Eye (tissue), 1 donor: ENCODE data around the gene MPPED1.

Experiments used
- DNase-seq: peaks from one replicate; pipeline ENCODE4 v3.0.0-alpha.2; 2015

Gene MPPED1

GRCh38 chr22:43529934-43530333, 118.1 kb downstream of the MPPED1 start:
- no peak for DNase-seq

- no peak for DNase-seq
Observed at GRCh38 chr22:43530349-43531201, 118.8 kb downstream of the MPPED1 start.

DNA sequence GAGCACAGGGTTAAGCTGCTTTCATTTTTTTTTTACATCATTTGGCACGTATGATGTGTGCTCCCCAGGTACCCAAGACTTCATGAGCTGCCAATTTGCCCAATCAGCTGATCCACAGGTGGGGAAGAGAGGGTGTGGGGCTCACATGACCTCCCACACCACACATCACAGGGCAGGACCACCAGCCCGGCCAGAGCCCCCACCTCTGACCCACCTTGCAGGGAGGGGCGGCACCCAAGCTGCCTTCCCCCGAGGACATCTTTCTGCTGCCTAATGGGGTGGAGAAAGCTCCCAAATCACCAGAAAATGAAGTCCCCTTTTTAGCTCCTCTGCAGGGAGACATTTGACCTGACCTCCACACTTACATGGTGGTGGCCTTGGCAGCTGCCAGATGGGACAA, 119.8 kb downstream of the MPPED1 start:
- DNase-seq = no peak

DNA sequence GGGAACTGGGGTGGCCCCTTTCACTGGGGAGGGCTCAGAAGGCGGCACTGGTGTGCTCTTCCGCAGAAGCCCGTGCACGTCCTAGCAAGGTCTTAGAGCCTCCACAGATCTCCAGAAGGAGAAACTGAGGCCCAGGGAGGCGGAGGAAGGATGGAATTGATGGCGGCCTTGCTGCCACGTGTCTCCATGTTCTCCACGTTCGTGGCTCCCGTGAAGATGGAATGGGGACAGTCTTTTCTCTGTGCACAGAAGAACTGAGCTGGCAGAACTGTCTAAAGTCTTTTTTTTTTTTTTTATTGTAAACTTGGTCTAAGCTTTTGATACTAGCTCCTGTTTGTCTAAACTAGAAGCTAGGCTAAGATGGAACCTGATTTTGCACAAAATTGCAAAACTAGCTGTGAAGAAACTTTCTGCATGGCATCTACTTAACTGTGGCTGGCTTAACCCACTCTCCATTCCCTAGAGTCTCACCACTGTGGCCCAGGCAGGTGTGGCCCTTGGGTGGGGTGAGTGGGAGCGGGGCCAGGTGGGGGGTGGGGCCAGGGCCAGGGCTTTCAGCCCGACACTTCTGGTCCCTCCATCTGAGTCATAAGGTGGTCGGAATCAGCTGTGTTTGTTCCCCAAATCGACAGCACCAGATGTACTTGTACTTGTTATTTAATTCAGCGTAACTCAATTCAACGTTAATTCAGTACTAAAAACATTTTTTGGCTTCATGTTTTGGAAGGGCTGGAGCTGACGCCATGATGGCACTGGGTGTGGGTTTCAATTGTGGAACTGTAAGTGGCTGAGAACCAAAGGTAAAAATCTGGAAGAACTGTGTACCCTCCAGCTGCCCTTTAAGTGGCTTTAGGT, 120.7 kb downstream of the MPPED1 start:
- DNase-seq = no peak

GRCh38 chr22:43533156-43533530, 121.3 kb downstream of the MPPED1 start:
- DNase-seq = no peak

- no peak for DNase-seq
Observed at GRCh38 chr22:43533656-43534428, 122.0 kb downstream of the MPPED1 start.

DNA sequence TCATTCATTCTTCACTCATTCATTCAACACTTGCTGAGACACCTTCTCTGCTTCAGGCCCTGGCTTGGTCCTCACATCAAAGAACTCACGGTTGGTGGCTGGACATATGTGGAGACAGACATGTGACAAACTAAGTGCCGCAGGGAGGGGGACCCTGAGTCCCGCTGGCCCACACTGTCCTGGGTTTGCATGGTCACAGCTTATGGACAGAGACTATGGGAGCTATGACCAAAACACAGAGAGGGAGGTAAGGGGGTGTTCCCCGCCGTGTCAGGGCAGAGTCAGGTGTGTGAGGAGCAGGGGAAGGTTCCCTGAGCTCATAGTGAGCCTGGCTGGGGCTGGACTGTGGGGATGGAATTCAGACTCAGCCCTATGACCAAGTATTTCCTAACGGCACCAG, 123.1 kb downstream of the MPPED1 start:
- DNase-seq = no peak

GRCh38 chr22:43535336-43535735, 123.5 kb downstream of the MPPED1 start:
- no peak for DNase-seq

DNA sequence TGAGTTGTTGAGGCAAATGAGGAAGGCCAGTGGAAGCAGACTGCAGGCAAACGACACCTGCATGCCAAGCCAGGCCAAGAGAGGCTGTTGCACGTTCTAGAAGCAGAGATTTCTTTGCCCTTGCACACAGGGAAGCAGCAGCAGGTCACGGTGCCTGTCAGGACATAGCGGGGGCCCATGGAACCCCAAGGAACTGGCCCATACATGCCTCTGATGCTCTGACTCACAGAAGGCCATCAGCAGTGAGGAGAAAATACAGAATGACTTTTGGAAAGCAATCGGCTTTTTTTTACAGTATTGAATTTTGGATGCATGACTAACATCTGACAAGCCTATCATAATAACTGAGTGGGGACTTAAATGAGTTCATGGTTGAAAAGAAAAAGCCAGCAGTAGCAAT, 123.9 kb downstream of the MPPED1 start:
- no peak for DNase-seq

DNA sequence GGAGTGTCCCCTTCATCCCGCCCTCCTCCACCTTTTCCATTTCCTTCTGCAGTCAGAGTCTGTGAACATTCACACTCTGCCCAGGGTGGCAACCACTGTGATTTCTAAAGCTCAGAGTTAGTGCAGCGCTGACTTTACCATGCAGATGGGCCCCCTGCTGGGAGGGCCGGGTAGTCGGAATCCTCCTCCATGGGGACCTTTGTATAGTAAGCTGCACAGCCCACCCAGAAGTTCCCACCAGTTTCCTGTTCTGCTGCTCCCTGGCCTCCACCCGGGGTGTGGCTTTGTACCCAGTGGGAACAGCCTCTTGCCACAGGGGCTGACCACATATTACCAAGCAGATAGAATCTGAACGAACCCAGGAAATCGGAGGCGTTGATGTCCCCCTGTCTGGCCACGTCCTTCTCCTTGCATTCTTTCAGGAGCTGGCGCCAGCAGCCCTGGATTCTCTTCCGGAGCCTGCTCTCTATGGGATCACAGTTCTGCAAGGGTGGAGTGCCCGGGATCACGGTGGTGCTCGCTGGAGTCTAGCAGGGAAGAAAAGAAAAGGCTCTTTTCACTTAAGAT, 125.3 kb downstream of the MPPED1 start:
- DNase-seq = no peak

DNA sequence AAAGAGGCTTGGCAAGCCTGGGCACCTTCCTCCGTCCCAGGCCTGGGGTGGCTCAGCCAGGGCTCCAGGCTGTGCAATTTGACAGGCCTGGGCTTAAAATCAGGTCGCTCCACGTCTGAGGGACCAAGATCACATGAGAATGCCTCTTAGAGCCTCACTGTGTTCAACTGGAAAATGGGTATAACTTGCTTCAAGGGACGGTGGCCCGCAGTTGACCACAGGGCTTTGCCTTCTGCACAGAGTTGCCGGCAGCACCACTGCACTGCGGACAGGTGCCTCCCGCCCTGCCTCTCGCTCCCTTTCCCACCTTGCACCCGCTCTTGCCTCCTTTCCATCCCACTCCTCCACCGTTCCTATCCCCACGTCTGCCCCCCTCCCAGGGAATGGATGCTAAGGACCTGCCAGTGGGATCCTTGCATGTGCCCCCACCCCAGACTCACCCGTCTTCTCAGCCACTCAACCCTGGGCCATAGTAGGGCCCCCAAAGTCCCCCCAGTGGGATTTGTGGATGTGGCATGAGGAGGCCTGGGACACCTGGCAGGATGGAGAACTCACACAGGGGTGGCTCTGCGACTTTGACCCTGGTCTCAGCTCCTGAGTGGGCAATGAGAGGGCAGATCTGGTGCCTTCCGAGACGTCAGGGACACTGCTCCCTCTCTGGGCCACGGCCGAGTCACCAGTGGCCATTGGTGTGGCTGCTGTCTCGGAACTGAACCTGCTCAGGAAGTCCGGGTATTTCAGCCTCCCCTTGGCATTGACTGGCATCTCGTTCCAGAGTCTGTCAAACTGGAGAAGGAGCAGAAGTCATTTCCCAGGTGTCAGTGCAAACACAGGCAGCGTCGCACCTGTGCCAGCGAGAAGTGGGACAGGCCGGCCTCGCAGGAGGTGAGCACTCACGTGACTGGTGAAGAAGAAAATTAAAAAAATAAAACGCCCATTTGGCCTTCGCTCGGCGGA, 128.0 kb downstream of the MPPED1 start:
- no peak for DNase-seq

- no peak for DNase-seq
Observed at GRCh38 chr22:43540529-43540923, 128.7 kb downstream of the MPPED1 start.

GRCh38 chr22:43541022-43541421, 129.2 kb downstream of the MPPED1 start:
- DNase-seq = no peak

DNA sequence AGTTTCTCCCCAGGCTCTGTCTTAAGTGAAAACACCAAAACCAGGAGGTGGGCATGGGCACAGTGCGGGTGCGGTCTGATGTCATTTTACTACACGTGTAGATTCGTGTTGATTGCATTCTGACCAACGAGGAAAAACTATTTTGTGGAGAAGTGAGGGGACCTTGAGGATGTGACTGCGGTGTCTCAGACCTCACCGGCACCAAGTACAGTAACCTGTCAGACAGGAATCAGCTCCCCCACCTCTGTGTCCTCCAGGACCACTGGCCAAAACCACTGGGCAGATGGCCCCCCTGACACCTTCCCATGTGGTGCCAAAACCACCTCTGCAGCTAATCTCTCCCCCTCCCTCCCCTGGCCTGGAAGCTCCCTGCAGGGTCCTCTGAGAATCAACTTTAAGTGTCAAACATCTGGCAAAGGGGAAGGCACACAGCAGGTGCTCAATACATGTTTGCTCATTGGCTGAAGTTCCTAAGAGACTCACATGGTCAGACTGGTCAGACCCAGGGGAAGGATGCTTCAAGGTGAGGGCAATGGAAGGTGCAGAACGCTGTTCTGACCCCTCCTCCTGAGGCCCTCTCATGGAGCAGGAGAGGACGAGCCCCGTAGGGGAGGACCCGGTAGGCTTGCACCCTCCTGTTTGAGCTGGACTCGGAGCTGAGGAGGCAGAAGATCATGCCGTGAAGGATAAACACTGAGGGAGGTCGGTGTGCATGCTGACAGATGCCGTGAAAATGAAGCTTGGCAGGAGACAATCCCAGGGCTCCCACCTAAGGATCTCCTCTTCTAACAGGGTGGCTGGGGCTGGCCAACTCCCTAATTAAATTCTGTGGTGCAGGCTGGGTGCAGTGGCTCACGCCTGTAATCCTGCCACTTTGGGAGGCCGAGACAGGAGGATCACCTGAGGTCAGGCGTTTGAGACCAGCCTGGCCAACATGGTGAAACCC, 129.9 kb downstream of the MPPED1 start:
- no peak for DNase-seq

GRCh38 chr22:43542681-43543521, 131.1 kb downstream of the MPPED1 start:
- no peak for DNase-seq

DNA sequence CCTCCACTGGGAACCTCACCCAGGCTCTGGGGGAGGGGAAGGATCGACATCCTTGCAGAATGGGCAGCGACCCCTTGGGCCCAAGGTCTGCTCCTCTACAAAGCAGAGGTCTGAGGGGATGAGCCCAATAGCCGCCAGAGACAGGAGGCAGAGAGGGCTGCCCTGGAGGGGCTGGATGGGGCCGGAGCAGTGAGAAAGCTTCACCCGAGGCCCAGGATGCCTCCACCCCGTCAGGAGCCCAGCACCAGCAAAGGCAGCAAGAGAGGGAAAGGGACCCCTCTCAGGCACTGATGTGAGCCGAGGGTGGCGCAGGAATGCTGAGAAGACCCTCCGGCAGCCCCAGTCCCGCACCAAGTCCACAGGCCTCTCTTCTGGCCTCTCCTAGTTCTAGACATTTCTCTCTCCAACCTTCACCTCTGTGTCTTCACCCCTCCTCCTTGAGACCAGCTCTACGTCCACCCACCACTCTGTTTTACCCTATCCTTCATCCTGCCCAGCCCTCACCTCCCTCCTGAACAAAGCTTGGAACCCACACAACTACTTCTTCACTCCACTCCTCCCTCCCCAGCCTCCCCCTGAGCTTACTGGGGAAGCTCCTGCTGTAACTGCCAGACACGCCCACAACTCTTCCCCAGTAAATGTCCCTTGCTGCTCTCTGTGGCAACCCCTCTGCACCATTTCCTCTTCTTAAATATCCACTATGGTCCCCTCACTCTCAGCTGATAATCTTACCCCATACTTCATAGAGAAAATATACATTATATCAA, 131.9 kb downstream of the MPPED1 start:
- DNase-seq = no peak

DNA sequence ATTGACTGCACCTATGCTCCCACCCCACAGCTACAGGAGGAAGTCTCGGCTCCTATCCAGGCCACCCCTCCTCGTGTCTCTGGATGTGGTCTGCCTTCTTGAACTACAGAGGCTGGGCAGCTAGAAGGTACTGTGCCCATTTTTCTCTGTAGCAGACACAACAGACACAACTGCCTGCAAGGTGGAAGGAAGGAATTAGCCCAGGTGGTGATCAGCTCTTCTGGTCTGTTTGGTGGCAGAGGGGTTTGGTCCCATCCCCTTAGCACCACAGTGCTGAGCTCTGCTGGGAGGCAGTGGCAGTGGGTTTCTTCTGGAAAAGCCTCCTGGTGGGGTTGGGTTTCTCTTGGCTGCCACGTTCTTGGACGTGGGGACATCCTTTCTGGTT, 132.5 kb downstream of the MPPED1 start:
- no peak for DNase-seq

DNA sequence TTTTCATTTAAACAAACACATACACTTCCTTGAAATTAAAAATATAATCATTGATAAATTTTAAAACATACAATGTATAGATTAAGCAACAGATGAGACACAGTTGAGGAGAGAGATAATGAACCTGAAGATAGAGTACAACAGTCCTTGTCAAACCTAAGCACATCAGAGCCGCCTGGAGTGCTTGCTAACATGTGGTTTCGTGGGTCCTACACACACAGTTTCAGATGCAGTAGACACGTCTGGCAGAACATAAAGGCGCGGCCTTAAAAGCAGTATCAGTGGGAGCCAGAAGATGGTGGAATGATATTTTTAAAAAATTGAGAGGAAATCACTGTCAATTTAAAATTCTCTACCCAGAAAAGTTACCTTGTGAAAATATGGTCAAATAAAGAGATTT, 134.4 kb downstream of the MPPED1 start:
- DNase-seq = no peak
